Renal cortex interstitium (tissue), 11 donors: ENCODE results near the gene TRABD2B. TPM values are rescaled to one million over a fixed set of nuclear protein-coding genes. Genes with fewer than 3 reads are reported as not detected.

ENCODE experiments used
- DNase-seq, 11 donors: peaks; one replicate each; pipeline ENCODE4 v3.0.0-alpha.2; 2013; ENCODE audit warnings: low read depth in 9 of 11, low spot score in 4 of 11; ENCODE audit errors: extremely low read depth in 1 of 11
- polyA plus RNA-seq, 3 donors: library from polyadenylated mRNA; unstranded; fragments of 120-200 nt; gene quantifications; one replicate each; pipeline ENCODE4 v1.2.1, GENCODE V29; 2013; ENCODE audit not compliant: insufficient read length in 3 of 3

The TRABD2B gene
- polyA plus RNA-seq, 3 donors, result 18.7 to 28.0 (median 27.9) TPM

GRCh38 chr1:47852006-47852718, 145.0 kb downstream of the TRABD2B start:
- DNase-seq, result no peak

DNA sequence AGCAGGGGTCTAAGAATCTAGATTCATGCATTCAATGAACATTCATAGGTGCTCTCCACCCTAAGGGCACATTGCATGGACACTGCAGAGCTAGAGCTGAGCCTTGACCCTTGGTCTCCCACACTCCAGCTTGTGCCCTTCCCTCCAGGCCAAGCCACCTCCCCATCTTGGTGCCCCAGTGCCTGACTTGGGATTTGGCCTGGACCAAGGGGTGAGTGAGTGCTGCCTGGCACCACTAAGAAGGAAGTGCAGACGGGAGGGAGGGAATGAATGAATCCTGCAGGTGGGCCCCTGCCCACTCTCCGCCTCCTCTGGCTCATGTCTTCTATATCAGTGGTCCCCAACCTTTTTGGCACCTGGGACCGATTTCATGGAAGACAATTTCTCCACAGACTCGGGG, 146.7 kb downstream of the TRABD2B start:
- no peak for DNase-seq

- DNase-seq, result no peak
Measured at GRCh38 chr1:47849591-47850261, 147.5 kb downstream of the TRABD2B start.

DNA sequence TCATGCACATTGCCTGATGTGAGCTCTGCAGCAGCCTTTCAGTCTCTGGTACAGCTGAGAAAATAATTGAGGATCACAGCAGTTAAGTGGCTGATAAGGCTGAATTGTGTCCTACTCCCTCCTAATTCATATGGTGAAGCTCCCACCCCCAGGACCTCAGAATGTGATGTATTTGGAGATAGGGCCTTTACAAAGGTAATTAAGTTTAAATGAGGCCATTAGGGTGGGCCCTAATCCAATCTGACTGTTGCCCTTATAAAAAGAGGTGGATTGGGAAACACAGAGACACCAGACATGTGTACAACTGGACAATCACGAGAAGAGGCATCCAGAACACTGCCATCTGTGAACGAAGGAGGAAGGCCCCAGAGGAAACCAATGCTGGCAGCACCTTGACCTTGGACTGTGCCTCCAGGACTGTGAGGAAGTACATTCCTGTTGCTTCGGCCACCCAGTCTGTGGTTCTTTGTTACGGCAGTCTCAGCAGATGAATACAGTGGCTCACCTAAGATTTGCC, 148.1 kb downstream of the TRABD2B start:
- DNase-seq, result no peak

- no peak for DNase-seq
Measured at GRCh38 chr1:47847763-47848162, 149.4 kb downstream of the TRABD2B start.

- peak in 1 of 11 donors; percentile 29 for DNase-seq
Measured at GRCh38 chr1:47844558-47844955, 152.6 kb downstream of the TRABD2B start.

DNA sequence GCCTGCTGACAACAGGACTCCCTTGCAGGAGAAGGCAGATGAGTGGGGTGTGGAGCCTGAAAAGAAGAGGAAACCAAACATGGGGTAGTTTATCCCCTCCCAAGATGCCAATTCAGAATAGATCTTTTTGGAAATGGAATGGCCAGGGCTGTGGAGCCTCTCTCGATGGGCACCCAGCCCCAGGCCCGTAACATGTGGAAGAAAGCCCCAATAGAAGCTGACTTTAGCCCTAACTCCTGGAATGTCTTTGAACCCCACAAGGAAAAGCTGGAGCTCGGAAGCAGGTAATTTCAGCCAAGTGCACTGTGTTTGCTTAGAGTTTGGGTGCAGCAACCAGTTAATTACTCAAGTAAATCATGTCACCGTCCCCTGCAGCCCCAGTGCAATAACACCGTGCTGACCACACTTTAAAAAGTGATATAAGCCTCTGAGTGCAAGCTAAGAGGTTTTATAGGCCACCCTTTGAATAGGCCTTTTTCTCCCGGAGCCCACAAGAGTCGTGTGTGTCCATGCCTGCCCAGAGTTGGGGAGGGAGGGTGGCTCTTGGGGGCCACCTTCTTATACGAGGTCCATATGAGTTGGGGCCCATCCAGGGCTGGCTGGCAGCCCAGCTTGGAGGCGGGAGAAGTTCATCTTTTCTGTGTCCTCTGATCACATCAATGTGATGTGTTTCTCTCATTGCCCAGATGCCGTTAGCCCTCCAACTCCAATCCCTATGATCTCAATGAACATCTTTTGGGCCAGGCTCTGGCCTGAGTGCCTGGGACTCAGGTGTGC, 153.2 kb downstream of the TRABD2B start:
- DNase-seq, result peak in 6 of 11 donors; percentile 31 to 74 (median 47)

DNA sequence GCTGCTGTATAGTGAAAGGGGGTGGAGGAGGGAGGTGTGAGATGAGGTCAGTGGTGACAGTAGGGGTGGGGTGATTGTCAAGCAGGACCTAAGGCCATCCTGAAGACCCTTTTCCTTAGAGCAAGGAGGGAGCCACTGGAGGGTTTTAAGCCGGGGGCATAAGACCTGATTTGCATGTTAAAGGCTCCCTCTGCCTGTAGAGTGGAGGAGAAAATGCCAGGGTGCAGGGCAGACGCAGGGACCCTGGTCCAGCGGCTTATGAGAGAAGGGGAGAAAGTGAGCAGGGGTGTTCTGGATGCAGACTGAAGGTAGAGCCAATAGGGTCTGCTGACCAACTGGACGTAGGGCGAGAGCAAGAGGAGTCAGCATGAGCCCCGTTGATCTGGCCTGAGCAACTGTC, 154.1 kb downstream of the TRABD2B start:
- DNase-seq, result no peak

DNA sequence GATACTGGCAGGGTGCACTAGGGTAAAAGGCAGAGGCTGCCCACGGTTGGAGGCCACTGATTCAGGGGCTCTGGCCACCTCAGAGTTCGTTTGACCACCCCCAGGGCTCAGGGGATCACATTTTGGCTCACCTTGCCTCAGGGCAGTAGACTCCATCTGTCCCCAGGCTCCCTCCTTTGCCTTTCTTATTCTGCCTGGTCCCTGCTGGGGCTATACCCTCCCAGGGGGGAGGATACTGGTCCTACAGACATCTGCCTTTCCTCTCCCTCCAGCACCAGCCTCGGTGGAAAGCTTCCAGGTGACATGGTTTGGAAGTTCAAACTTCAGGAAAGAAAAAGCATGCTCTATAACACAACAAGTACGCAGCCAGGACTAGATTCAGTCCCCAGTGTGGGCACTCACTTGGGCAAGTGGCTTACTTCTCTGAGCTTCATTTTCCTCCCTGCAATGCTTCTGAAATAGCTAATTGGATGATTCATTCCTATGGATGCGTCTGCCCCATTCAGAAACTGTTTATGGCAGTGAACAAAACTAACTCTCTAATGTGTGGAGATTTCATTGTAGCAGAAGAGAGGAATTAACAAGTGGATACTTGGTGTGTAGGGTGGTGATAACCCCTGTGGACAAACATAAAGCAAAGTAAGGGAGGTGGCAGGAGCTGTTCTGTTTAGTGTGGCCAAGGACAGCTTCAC, 154.8 kb downstream of the TRABD2B start:
- no peak for DNase-seq

DNA sequence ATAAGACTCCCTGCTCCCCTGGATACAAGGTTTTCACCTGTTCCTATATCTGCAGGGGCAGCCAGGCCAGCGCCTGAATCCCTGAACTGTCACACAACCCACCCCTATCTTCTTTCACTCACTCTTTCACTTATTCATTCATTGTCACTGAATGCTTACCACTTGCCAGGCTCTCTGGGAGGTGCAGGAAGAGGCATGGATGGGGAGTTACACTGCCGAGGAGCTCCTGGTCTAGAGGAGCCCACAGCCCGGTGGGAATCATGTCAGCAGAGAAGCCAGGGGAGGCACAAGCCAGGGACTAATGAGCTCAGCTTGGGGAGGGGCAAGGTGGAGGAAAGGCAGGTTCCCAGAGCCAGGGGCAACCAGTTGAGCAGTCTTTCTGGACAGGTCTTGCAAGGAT, 155.8 kb downstream of the TRABD2B start:
- DNase-seq, result no peak

GRCh38 chr1:47840393-47841190, 156.6 kb downstream of the TRABD2B start:
- no peak for DNase-seq

DNA sequence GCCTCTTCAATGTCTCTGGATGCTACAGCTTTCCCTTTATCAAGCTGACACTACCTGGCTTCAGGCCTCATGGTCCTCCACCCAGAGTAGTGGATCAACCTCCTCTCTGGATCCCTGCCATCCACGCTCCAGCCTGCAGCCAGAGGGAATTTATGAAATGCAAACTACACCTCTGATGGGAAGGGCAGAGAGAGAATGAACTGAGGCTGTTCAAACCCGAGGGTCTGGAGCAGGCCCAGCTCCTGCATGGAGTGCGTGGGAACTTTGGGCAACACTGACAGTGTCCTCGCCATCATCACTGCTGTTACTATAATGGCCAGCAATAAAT, 157.8 kb downstream of the TRABD2B start:
- DNase-seq, result no peak

GRCh38 chr1:47838562-47839432, 158.4 kb downstream of the TRABD2B start:
- no peak for DNase-seq

- no peak for DNase-seq
Measured at GRCh38 chr1:47837866-47838561, 159.2 kb downstream of the TRABD2B start.

DNA sequence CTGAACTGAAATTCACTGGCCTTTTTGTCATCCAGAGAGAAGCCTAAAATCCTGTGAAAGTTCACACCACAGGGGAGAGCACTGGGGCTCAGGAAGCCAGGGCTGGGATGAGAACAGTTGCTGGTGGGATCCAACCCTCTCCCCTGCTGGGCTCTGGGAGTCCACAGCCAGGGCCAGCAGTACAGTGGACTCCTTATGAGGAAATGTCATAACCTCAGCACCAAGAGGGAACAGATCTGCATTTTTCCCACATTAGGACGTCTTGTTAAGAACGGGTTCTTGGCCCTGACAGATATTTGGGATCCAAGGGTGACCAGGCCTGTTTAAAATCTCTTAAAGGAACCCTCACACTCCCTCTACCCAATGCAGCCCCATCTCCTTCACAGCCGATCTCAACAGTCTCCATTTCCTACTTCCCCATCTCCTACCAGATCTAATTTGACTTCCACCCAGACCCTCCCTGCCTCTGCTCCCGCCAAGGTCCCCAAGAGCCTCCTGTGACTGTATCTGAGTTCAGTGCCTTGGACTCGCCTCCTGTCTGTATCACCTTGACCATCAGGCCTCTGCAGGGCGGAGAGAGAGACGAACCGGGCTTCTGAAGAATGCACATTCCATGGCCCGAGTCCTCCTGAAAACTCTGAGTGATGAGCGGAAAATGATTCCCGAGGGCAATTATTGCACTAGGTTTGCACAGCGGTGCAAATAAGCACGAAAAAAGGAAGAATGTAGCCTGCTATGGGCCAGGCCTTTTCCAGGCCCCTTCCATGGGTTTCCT, 159.9 kb downstream of the TRABD2B start:
- no peak for DNase-seq

- DNase-seq, result no peak
Measured at GRCh38 chr1:47835409-47835808, 161.8 kb downstream of the TRABD2B start.
